GM21381 (cell line): Measurements from ENCODE around the gene GLT6D1.
"Not testable (repeated sequence)": the region's sequence is repeated elsewhere in the genome, so short reads cannot be mapped to it uniquely, and the experiment has no call there.

ENCODE experiments used
- ATAC-seq: cut with Tn5 transposase; IDR thresholded peaks from one replicate; pipeline ENCODE4 v1.9.1; 2021; ENCODE audit warnings: mild to moderate bottlenecking, moderate library complexity; ENCODE audit not compliant: unreplicated experiment

The GLT6D1 gene

GRCh38 chr9:135639196-135639595, at the start of gene GLT6D1:
Gene GLT6D1 (minus strand): TSS chr9:135639540. CDS start chr9:135639187, 353 bp downstream.
- ATAC-seq: no peak

- ATAC-seq: no peak
These were observed 49.7 kb upstream of the GLT6D1 start for GRCh38 chr9:135689011-135689410.

- ATAC-seq: no peak
These were observed 47.9 kb upstream of the GLT6D1 start for GRCh38 chr9:135687216-135687615.

GRCh38 chr9:135684691-135685090, 45.4 kb upstream of the GLT6D1 start:
- ATAC-seq: no peak

- no peak for ATAC-seq
These were observed 44.2 kb upstream of the GLT6D1 start for GRCh38 chr9:135683401-135684034.

- no peak for ATAC-seq
These were observed 41.8 kb upstream of the GLT6D1 start for GRCh38 chr9:135681161-135681560.

- no peak for ATAC-seq
These were observed 40.7 kb upstream of the GLT6D1 start for GRCh38 chr9:135680056-135680455.

- ATAC-seq: no peak
These were observed 39.1 kb upstream of the GLT6D1 start for GRCh38 chr9:135678236-135679017.

- ATAC-seq: no peak
These were observed 38.4 kb upstream of the GLT6D1 start for GRCh38 chr9:135677641-135678168.

- ATAC-seq: no peak
These were observed 37.6 kb upstream of the GLT6D1 start for GRCh38 chr9:135676891-135677290.

GRCh38 chr9:135674977-135675376, 35.6 kb upstream of the GLT6D1 start:
- ATAC-seq: no peak

- no peak for ATAC-seq
These were observed 34.6 kb upstream of the GLT6D1 start for GRCh38 chr9:135673941-135674340.

GRCh38 chr9:135672786-135673185, 33.4 kb upstream of the GLT6D1 start:
- not testable (repeated sequence) for ATAC-seq

GRCh38 chr9:135671591-135672041, 32.3 kb upstream of the GLT6D1 start:
- ATAC-seq: no peak

- ATAC-seq: no peak
These were observed 31.6 kb upstream of the GLT6D1 start for GRCh38 chr9:135670721-135671590.

- no peak for ATAC-seq
These were observed 30.4 kb upstream of the GLT6D1 start for GRCh38 chr9:135669616-135670285.

GRCh38 chr9:135669018-135669417, 29.7 kb upstream of the GLT6D1 start:
- ATAC-seq: not testable (repeated sequence)

GRCh38 chr9:135667463-135668001, 28.2 kb upstream of the GLT6D1 start:
- no peak for ATAC-seq

- ATAC-seq: no peak
These were observed 27.5 kb upstream of the GLT6D1 start for GRCh38 chr9:135666534-135667462.
